GM15510 (cell line): ENCODE data around the gene GLTPD2.

Source experiments
- POLR2A ChIP-seq: IDR thresholded peaks from 3 replicates; pipeline ENCODE4 v1.6.1; 2011; ENCODE audit warnings: borderline replicate concordance; ENCODE audit not compliant: insufficient read length; ENCODE audit errors: extremely low read depth

The GLTPD2 gene

GRCh38 chr17:4788807-4789700 is at the start of gene GLTPD2:
Gene GLTPD2 (plus strand): TSS chr17:4788964. CDS start chr17:4789012, 48 bp downstream.
- no peak for TF ChIP-seq POLR2A

GRCh38 chr17:4739122-4740024 is 49.4 kb upstream of the GLTPD2 start, which contains the start of the genes CXCL16 and ZMYND15:
Gene CXCL16 (minus strand): TSS chr17:4739928. CDS start chr17:4739339, 589 bp downstream.
Gene ZMYND15 (plus strand): TSS chr17:4739833. CDS start chr17:4740549, 716 bp downstream.
- no peak for TF ChIP-seq POLR2A

GRCh38 chr17:4740025-4740351 is 48.8 kb upstream of the GLTPD2 start:
- no peak for TF ChIP-seq POLR2A

GRCh38 chr17:4740584-4740983 is 48.2 kb upstream of the GLTPD2 start:
- no peak for TF ChIP-seq POLR2A

GRCh38 chr17:4741544-4741943 is 47.2 kb upstream of the GLTPD2 start:
- TF ChIP-seq POLR2A: no peak

- no peak for TF ChIP-seq POLR2A
Observed at GRCh38 chr17:4742133-4742532, 46.6 kb upstream of the GLTPD2 start.

- no peak for TF ChIP-seq POLR2A
Observed at GRCh38 chr17:4742629-4743028, 46.1 kb upstream of the GLTPD2 start.

GRCh38 chr17:4743216-4743615 is 45.5 kb upstream of the GLTPD2 start:
- no peak for TF ChIP-seq POLR2A

GRCh38 chr17:4743898-4744297 is 44.9 kb upstream of the GLTPD2 start:
- no peak for TF ChIP-seq POLR2A

- TF ChIP-seq POLR2A: no peak
Observed at GRCh38 chr17:4744999-4745969, 43.5 kb upstream of the GLTPD2 start.

GRCh38 chr17:4747847-4748246 is 40.9 kb upstream of the GLTPD2 start:
- no peak for TF ChIP-seq POLR2A

GRCh38 chr17:4748686-4749085 is 40.1 kb upstream of the GLTPD2 start:
- no peak for TF ChIP-seq POLR2A

- TF ChIP-seq POLR2A: no peak
Observed at GRCh38 chr17:4750606-4751005, 38.2 kb upstream of the GLTPD2 start.

GRCh38 chr17:4751932-4752331 is 36.8 kb upstream of the GLTPD2 start:
- TF ChIP-seq POLR2A: no peak

- no peak for TF ChIP-seq POLR2A
Observed at GRCh38 chr17:4753392-4753791, 35.4 kb upstream of the GLTPD2 start.

GRCh38 chr17:4759776-4760236 is 29.0 kb upstream of the GLTPD2 start:
- no peak for TF ChIP-seq POLR2A
